ENCODE results near the gene EFEMP2.

DNA sequence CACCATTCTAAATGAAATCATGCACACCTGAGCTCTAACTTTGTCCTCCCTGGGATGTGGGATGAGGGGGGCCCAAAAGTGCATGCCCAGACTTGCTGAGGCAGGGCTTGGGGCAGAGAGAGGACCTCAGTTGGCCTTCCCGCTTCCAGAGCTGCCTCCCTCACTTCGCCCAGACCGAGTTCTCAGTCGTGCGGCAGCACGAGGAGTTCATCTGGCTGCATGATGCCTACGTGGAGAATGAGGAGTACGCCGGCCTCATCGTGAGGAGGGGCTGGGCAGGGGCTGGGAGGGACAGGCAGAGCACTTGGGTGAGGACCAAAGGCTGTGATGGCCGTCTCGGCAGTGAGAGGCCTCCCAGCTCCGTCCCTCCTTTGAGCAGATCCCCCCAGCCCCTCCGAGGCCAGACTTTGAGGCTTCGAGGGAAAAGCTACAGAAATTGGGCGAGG is 22.8 kb downstream of the EFEMP2 start:
- TF ChIP-seq, protein P1, sequence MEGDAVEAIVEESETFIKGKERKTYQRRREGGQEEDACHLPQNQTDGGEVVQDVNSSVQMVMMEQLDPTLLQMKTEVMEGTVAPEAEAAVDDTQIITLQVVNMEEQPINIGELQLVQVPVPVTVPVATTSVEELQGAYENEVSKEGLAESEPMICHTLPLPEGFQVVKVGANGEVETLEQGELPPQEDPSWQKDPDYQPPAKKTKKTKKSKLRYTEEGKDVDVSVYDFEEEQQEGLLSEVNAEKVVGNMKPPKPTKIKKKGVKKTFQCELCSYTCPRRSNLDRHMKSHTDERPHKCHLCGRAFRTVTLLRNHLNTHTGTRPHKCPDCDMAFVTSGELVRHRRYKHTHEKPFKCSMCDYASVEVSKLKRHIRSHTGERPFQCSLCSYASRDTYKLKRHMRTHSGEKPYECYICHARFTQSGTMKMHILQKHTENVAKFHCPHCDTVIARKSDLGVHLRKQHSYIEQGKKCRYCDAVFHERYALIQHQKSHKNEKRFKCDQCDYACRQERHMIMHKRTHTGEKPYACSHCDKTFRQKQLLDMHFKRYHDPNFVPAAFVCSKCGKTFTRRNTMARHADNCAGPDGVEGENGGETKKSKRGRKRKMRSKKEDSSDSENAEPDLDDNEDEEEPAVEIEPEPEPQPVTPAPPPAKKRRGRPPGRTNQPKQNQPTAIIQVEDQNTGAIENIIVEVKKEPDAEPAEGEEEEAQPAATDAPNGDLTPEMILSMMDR (conservative IDR thresholded peaks at IDR 0.05 in 1 of 2, IDR thresholded peaks at IDR 0.05 in 1 of 2; ENCODE audit: low read depth in 1 of 2, low read length in 2 of 2), result no peak
- TF ChIP-seq EZH2 (IDR thresholded peaks at IDR 0.05; ENCODE audit: low read length, missing control alignments), result no peak
